Liver (tissue), 9 donors: ENCODE measurements around the gene TRDMT1. TPM values are rescaled to one million over a fixed set of nuclear protein-coding genes. Genes with fewer than 3 reads are reported as not detected.

Experiments used
- DNase-seq: peaks from one replicate; pipeline ENCODE4 v3.0.0-alpha.2; 2017; ENCODE audit warnings: low spot score
- H3K27ac ChIP-seq, 2 donors: one replicate each; pipeline ENCODE4 v1.7.0; 2013; ENCODE audit warnings: inconsistent platforms in 2 of 2, low read length in 2 of 2, control low read depth in 1 of 2, low read depth in 1 of 2, mild to moderate bottlenecking in 1 of 2
- H3K27me3 ChIP-seq, 4 donors: one replicate each; pipeline versions ENCODE4 v1.6.1 to v1.7.0; 2013; ENCODE audit warnings: low read length in 3 of 4, inconsistent platforms in 1 of 4, mild to moderate bottlenecking in 1 of 4, moderate library complexity in 1 of 4; ENCODE audit not compliant: control insufficient read depth in 4 of 4, insufficient read depth in 4 of 4
- H3K36me3 ChIP-seq, 4 donors: one replicate each; pipeline versions ENCODE4 v1.6.1 to v1.7.0; 2013; ENCODE audit warnings: low read length in 3 of 4, mild to moderate bottlenecking in 3 of 4, low read depth in 1 of 4, moderate library complexity in 1 of 4; ENCODE audit not compliant: control insufficient read depth in 4 of 4, insufficient read depth in 3 of 4
- H3K4me1 ChIP-seq, 4 donors: one replicate each; pipeline versions ENCODE4 v1.6.1 to v1.7.0; 2013; ENCODE audit warnings: low read length in 3 of 4, mild to moderate bottlenecking in 3 of 4, moderate library complexity in 1 of 4; ENCODE audit not compliant: control insufficient read depth in 4 of 4, insufficient read depth in 4 of 4
- H3K4me3 ChIP-seq, 3 donors: one replicate each; pipeline versions ENCODE4 v1.6.1 to v1.7.0; 2013; ENCODE audit warnings: low read length in 3 of 3, control low read depth in 1 of 3, low read depth in 1 of 3, mild to moderate bottlenecking in 1 of 3
- H3K9ac ChIP-seq, 2 donors: one replicate each; pipeline ENCODE4 v1.7.0; 2013; ENCODE audit warnings: low read length in 2 of 2, mild to moderate bottlenecking in 2 of 2, moderate library complexity in 2 of 2, control low read depth in 1 of 2, low read depth in 1 of 2
- H3K9me3 ChIP-seq, 4 donors: one replicate each; pipeline versions ENCODE4 v1.6.1 to v1.7.0; 2013; ENCODE audit warnings: low read length in 3 of 4; ENCODE audit not compliant: control insufficient read depth in 4 of 4
- EGR1 ChIP-seq, 2 donors: IDR thresholded peaks; 2 replicates each; pipeline ENCODE4 v1.6.1; 2016 to 2018; ENCODE audit warnings: antibody characterized with exemption in 2 of 2, low read depth in 2 of 2
- FOXA1 ChIP-seq: IDR thresholded peaks from 2 replicates; pipeline ENCODE4 v1.6.1; 2016; ENCODE audit warnings: antibody characterized with exemption
- GABPA ChIP-seq, 2 donors: IDR thresholded peaks in 1 of 2; conservative IDR thresholded peaks in 1 of 2; 2 replicates each; pipeline ENCODE4 v1.6.1; 2016; ENCODE audit warnings: antibody characterized with exemption in 2 of 2, mild to moderate bottlenecking in 1 of 2, moderate library complexity in 1 of 2
- HNF4A ChIP-seq, 2 donors: conservative IDR thresholded peaks; 2 replicates each; pipeline ENCODE4 v1.6.1; 2016; ENCODE audit warnings: antibody characterized with exemption in 2 of 2, mild to moderate bottlenecking in 2 of 2
- HNF4G ChIP-seq: IDR thresholded peaks from 2 replicates; pipeline ENCODE4 v1.6.1; 2016; ENCODE audit warnings: antibody characterized with exemption
- JUND ChIP-seq, 2 donors: IDR thresholded peaks; 2 replicates each; pipeline ENCODE4 v1.6.1; 2016; ENCODE audit warnings: antibody characterized with exemption in 2 of 2
- NR2F2 ChIP-seq: IDR thresholded peaks from 2 replicates; pipeline ENCODE4 v1.6.1; 2016; ENCODE audit warnings: antibody characterized with exemption
- RAD21 ChIP-seq, 2 donors: IDR thresholded peaks; 2 replicates each; pipeline ENCODE4 v1.6.1; 2016; ENCODE audit warnings: antibody characterized with exemption in 2 of 2, mild to moderate bottlenecking in 2 of 2
- RXRA ChIP-seq, 2 donors: IDR thresholded peaks; 2 replicates each; pipeline ENCODE4 v1.6.1; 2017 to 2018; ENCODE audit warnings: antibody characterized with exemption in 2 of 2, mild to moderate bottlenecking in 1 of 2
- SP1 ChIP-seq: IDR thresholded peaks from 2 replicates; pipeline ENCODE4 v1.6.1; 2018; ENCODE audit warnings: antibody characterized with exemption, mild to moderate bottlenecking
- TAF1 ChIP-seq: conservative IDR thresholded peaks from 2 replicates; pipeline ENCODE4 v1.6.1; 2016; ENCODE audit warnings: antibody characterized with exemption, mild to moderate bottlenecking
- YY1 ChIP-seq: IDR thresholded peaks from 2 replicates; pipeline ENCODE4 v1.6.1; 2016; ENCODE audit warnings: antibody characterized with exemption, mild to moderate bottlenecking
- WGBS: extraction: QIAGEN DNeasy Blood & Tissue Kit; methylation state at CpG from one replicate; pipeline ENCODE4 v1.1.7; 2013; 5-methylcytosine and 5-hydroxymethylcytosine counted together
- polyA plus RNA-seq, 2 donors: library from polyadenylated mRNA; stranded (reverse) in 1 of 2; unstranded in 1 of 2; fragments of 200-250 nt in 1 of 2; fragments of >200 nt in 1 of 2; fragmentation: Nextera tagmentation in 1 of 2; extraction: Ambion mirVana in 1 of 2; gene quantifications; one replicate each; pipeline versions ENCODE4 v1.2.1 to v1.2.3, GENCODE V29; 2013 to 2015
- total RNA-seq, 2 donors: library from RNA; depleted of rRNA; stranded (reverse); fragments of >200 nt; gene quantifications; one replicate each; pipeline ENCODE4 v1.2.3, GENCODE V29; 2014
- TF ChIP-seq, protein P1 (sequence below): fragments of 150-350 bp; IDR thresholded peaks from 2 replicates; pipeline ENCODE4 v1.5.1; 2017; ENCODE audit warnings: improper control_type of control experiment, low read depth, low read length; ENCODE audit not compliant: missing input control
- TF ChIP-seq, protein P2 (sequence below): IDR thresholded peaks from 2 replicates; pipeline ENCODE4 v1.6.1; 2016; ENCODE audit warnings: antibody characterized with exemption
- donor health status: healthy.
- donor health status: healthy.
- donor health status: healthy.
- donor health status: healthy.
- donor health status: healthy.

TRDMT1 gene
- total and polyA plus RNA-seq, 4 donors = 0.38 to 2.4 (median 1.1) TPM

DNA sequence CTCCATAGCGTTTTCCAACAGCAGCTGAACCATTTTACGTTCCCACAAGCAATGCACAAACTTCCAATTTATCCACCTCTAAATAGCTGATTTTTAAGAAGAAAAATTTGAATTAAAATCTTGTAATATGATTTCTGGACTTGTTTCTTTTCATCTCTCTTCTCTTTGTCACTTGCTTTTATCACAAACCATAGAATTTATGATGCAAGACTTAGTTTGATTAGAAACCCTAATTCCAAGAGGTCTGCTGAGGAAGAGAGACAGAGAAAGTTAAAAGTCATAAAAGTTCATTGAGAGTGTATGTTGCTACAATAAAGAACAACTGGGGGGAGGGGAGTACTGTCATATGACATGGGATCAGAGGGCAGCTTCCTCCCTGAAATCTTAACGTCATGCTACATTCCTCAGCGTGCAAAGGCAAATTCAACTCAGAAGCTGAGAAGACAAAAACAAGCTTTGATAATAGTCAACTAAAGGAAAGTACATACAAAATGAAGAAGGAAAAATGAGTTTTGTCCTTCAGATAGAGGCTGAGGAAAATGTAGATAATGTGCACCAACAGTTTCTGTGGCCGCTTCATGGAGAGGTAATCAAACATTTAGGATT is 53.5 kb downstream of the TRDMT1 start:
- H3K9me3 ChIP-seq = no peaks in the 10 kb centered on the region
- WGBS = 78% methylated on average over 5 of the region's 5 CpGs
- TF ChIP-seq HNF4G = no peak
- TF ChIP-seq GABPA (IDR thresholded peaks at IDR 0.05 in 1 of 2, conservative IDR thresholded peaks at IDR 0.05 in 1 of 2) = no peak
- TF ChIP-seq YY1 = no peak
- TF ChIP-seq RXRA (IDR thresholded peaks at IDR 0.05) = peak; percentile 20 to 25
- no peak for TF ChIP-seq JUND (IDR thresholded peaks at IDR 0.05)
- no peak for TF ChIP-seq EGR1 (IDR thresholded peaks at IDR 0.05; ENCODE audit: low read depth in 2 of 2)
- peak; percentile 83 for TF ChIP-seq NR2F2
- TF ChIP-seq RAD21 (IDR thresholded peaks at IDR 0.05) = peak in 1 of 2 donors; percentile 25
- no peak for TF ChIP-seq TAF1
- no peak for TF ChIP-seq SP1
- TF ChIP-seq, protein P1, sequence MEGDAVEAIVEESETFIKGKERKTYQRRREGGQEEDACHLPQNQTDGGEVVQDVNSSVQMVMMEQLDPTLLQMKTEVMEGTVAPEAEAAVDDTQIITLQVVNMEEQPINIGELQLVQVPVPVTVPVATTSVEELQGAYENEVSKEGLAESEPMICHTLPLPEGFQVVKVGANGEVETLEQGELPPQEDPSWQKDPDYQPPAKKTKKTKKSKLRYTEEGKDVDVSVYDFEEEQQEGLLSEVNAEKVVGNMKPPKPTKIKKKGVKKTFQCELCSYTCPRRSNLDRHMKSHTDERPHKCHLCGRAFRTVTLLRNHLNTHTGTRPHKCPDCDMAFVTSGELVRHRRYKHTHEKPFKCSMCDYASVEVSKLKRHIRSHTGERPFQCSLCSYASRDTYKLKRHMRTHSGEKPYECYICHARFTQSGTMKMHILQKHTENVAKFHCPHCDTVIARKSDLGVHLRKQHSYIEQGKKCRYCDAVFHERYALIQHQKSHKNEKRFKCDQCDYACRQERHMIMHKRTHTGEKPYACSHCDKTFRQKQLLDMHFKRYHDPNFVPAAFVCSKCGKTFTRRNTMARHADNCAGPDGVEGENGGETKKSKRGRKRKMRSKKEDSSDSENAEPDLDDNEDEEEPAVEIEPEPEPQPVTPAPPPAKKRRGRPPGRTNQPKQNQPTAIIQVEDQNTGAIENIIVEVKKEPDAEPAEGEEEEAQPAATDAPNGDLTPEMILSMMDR = no peak
- TF ChIP-seq, protein P2, sequence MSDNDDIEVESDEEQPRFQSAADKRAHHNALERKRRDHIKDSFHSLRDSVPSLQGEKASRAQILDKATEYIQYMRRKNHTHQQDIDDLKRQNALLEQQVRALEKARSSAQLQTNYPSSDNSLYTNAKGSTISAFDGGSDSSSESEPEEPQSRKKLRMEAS = no peak
- no peak for TF ChIP-seq FOXA1
- no peak overlapping the region for H3K9ac ChIP-seq
- peaks cover 0 to 3% (median under 1%) of the 10 kb centered on the region in 4 donors for H3K4me1 ChIP-seq
- H3K27me3 ChIP-seq = no peaks in the 10 kb centered on the region
- H3K27ac ChIP-seq = no peak overlapping the region
- no peak overlapping the region for H3K4me3 ChIP-seq
- no peak for DNase-seq
- no peaks in the 10 kb centered on the region for H3K36me3 ChIP-seq

DNA sequence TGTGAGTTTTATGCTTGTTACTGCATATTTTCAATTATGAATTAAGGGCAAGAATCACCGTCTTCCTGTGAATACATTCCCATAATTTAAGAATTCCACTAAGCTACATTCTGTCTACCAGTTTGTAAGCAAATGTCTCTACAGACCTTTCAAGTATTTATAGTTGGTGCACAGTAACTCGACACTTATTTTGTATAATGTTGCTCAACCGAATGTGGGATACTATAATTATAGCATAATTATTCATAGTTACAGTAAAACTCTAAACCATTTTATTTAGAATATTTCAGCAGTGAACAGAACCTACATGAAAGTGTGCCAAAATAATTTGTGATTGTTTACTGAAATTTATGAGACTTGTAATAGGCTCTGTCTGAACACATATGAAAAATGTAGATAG is 54.6 kb downstream of the TRDMT1 start:
- H3K9ac ChIP-seq = no peak overlapping the region
- DNase-seq = no peak
- H3K4me1 ChIP-seq = peaks cover 0 to 3% (median under 1%) of the 10 kb centered on the region in 4 donors
- no peaks in the 10 kb centered on the region for H3K9me3 ChIP-seq
- WGBS = 97% methylated on average over 3 of the region's 3 CpGs
- H3K36me3 ChIP-seq = no peaks in the 10 kb centered on the region
- no peak overlapping the region for H3K4me3 ChIP-seq
- H3K27me3 ChIP-seq = no peaks in the 10 kb centered on the region
- TF ChIP-seq YY1 (no peak), RAD21 (IDR thresholded peaks at IDR 0.05) (no peak), EGR1 (IDR thresholded peaks at IDR 0.05; ENCODE audit: low read depth in 2 of 2) (no peak), JUND (IDR thresholded peaks at IDR 0.05) (no peak), NR2F2 (no peak)
- TF ChIP-seq, protein P1 = no peak
- TF ChIP-seq, protein P2 = no peak
- no peak overlapping the region for H3K27ac ChIP-seq

DNA sequence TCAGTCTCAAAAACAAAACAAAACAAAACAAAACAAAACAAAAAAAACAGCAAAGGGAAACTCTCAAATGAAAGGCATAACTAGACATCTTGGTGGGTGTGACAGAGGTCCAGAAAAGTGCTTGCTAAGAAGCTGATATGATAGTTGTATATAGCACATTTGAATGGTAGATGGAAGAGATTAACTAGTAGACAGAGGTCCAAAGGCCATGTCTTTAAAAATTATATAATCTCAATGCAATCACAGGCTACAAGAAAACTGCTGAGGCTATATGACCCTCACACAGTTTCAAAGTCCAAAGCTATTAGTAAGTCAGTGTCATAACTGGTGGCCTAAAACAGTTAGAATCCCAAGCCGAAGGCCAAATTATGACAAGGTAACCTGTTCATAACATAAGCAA is 56.2 kb downstream of the TRDMT1 start:
- Histone ChIP-seq H3K9me3 (no peaks in the 10 kb centered on the region), H3K4me3 (no peak overlapping the region), H3K27me3 (no peaks in the 10 kb centered on the region), H3K36me3 (no peaks in the 10 kb centered on the region), H3K27ac (no peak overlapping the region), H3K4me1 (peaks cover 0 to 3% (median under 1%) of the 10 kb centered on the region in 4 donors), H3K9ac (no peak overlapping the region)
- WGBS = 78% methylated on average over 1 of the region's 1 CpG
- peak in 1 of 2 donors; percentile 7 for TF ChIP-seq HNF4A (conservative IDR thresholded peaks at IDR 0.05)
- TF ChIP-seq, protein P1 = no peak
- no peak for DNase-seq
